D721Med (cell line): ENCODE measurements around the gene ZNF133.

Source experiments
- DNase-seq: peaks from one replicate; pipeline ENCODE4 v3.0.0; 2011; ENCODE audit warnings: low spot score; ENCODE audit not compliant: insufficient read length
- FAIRE-seq: peaks from 2 replicates; lab custom pipeline; 2011; peaks lifted over from hg19 to GRCh38; lab: Jason Lieb, UNC
- TF ChIP-seq, protein P1 (sequence below): IDR thresholded peaks from 2 replicates; pipeline ENCODE4 v1.5.1; 2012; ENCODE audit warnings: mild to moderate bottlenecking, control low read depth; ENCODE audit not compliant: insufficient read depth; ENCODE audit errors: missing control alignments

ZNF133 gene

GRCh38 chr20:18284805-18285533 lies 3.4 kb upstream of the ZNF133 start:
- no peak for DNase-seq
- TF ChIP-seq, protein P1, sequence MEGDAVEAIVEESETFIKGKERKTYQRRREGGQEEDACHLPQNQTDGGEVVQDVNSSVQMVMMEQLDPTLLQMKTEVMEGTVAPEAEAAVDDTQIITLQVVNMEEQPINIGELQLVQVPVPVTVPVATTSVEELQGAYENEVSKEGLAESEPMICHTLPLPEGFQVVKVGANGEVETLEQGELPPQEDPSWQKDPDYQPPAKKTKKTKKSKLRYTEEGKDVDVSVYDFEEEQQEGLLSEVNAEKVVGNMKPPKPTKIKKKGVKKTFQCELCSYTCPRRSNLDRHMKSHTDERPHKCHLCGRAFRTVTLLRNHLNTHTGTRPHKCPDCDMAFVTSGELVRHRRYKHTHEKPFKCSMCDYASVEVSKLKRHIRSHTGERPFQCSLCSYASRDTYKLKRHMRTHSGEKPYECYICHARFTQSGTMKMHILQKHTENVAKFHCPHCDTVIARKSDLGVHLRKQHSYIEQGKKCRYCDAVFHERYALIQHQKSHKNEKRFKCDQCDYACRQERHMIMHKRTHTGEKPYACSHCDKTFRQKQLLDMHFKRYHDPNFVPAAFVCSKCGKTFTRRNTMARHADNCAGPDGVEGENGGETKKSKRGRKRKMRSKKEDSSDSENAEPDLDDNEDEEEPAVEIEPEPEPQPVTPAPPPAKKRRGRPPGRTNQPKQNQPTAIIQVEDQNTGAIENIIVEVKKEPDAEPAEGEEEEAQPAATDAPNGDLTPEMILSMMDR = no peak
- FAIRE-seq = no peak

DNA sequence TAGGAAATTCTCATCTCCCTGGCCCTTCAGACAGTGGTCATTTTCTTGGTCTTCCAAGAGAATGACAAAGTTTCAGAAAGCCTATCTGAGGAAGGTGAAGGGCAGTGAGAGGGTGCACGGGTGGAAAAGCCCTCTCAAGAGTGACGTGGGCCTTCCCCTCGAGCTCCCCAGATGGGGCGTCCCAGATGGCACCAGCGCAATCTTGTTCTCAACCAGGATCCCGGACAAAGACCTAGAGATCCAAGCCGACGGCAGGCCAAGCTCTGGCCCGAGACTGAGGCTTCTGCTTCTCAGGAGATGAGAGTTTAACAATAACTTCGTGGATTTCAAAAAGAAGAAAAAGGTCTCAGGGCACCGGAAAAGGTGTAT lies 797 bp upstream of the ZNF133 start:
- FAIRE-seq = no peak
- no peak for DNase-seq
- TF ChIP-seq, protein P1 = no peak

GRCh38 chr20:18288749-18289267 lies 481 bp downstream of the ZNF133 start:
- FAIRE-seq (no peak), DNase-seq (no peak)
- TF ChIP-seq, protein P1 = no peak

DNA sequence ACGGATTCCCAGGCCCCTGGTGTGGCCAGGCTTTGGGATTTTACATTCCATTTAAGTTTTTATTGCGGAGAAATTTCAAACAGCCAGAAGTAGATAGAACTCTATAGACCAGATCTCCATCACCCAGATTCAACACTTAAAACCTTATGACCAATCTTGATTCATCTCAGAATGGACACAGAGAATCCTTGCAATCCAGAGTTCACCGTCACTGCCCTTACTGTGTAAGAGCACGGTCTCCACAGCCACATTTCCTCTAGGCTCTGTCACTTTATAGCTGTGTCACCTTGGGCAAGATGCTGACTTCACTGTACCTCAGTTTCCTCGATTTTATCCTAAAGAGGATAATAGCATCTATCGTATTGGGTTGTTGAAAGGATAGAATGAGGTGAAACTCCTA lies 979 bp downstream of the ZNF133 start:
- no peak for DNase-seq
- TF ChIP-seq, protein P1 = no peak
- FAIRE-seq = no peak

- FAIRE-seq (no peak), DNase-seq (no peak)
- TF ChIP-seq, protein P1 = no peak
Observed at GRCh38 chr20:18299364-18299763, 11.0 kb downstream of the ZNF133 start.

DNA sequence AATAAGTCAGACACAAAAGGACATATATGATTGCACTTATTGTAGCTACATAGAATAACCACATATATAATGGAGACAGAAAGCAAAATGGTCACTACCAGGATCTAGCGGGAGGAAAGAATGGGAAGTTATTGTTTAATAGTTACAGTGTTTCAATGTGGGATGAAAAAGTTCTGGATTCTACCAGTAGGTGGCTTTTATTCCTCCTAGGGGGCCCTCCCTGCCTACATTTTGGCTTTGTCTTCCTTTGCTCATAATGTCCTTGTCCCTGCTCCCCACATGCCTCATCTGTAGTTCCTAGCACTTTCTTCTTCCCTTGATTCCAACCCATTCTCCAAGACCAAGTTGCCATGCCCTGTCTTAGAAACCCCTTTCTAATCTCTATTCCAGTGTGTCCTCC lies 16.3 kb downstream of the ZNF133 start:
- no peak for DNase-seq
- TF ChIP-seq, protein P1 = no peak
- no peak for FAIRE-seq

DNA sequence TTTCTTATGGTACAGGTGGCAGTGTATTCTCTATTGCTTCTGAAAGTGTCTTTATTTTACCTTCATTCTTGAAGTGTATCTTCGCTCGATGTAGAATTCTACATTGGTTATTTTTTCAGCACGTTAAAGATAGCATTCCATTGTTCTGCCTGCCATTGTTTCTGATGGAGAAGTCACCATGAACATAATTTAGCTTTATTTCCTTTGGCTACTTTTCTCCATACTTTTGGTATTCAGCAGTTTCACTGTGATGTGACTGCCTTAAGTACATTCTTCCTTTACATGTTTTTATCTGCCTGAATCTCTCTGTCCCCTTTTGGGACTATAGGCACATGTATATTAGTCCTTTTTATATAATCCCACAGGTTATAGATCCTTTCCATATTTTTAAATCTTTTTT lies 19.0 kb downstream of the ZNF133 start:
- FAIRE-seq (no peak), DNase-seq (no peak)
- TF ChIP-seq, protein P1 = no peak
